GM21526 (cell line): ENCODE measurements around the gene RAPGEF5.
"Not testable (repeated sequence)": the region's sequence is repeated elsewhere in the genome, so short reads cannot be mapped to it uniquely, and the experiment has no call there.

ENCODE experiments used
- ATAC-seq: cut with Tn5 transposase; IDR thresholded peaks from one replicate; pipeline ENCODE4 v1.9.1; 2021; ENCODE audit warnings: moderate library complexity; ENCODE audit not compliant: unreplicated experiment, low FRiP score

Gene RAPGEF5

DNA sequence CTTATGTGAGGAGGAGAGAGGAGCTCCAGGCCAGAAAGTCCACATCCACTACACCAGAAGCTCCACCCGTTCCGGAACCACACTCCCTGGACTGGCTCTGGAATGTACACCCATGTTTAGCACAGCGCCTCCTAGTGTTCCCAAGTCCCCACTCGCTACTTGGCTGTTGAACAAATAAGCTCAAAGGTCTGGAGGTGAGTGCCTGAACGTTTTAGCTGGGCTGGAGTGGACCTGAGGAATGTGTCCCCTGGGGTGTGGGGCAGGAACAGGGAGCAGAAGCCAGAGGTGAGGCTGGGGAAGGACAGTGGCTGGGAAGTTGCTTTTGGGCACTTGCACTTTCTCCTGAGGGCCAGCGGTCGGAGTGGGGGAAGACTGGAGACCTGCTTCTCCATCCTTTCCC lies 247.2 kb downstream of the RAPGEF5 start:
- no peak for ATAC-seq

DNA sequence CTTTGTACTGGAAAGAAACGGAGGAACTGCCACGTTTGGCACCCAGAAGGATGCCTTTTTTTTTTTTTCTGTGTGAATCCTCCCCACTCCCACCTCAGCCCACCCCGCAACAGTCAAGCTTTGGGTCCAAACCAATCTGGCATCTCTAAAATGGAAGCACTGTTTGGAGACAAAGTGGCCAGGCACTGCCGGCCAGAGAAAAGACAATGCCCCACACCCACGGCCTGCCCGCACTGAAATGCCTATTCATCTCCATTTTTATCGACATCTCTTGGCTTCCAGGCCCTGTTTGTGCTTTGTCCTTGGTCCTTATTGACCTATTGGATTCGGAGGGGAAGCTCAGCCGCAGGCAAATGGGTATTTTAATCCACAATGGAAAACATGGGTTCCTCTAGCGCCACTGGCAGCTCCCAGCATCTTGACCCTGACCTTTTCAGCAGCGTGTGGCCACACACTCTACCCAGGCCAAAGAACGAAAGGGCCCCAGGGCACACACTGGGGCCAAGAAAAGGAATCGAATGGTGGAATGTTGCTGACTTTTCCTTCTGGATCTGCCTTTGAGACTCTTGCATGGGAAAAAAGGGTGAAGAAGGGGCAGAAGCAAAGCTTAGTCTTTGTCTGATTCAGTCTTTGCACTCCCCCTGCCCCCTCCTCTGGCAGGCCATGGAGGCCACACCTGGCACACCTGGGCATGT lies 248.7 kb downstream of the RAPGEF5 start:
- no peak for ATAC-seq

DNA sequence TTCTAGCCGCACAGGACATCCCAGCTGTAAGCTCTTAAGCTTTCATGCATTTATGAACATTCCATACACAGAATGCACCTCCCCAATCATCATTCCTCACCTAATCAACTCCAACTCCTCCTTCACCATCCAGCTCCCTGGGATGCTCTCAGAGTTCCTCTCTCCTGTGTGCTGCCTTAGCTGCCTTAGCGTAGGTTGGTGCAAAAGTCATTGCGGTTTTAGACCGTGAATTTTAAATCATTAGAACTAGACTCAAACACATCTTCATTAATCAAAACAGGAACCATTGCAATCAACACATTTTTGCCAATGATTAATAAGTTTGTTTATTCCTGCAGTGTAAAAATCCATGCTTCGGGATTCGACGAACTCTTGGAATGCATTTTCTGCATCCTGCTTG lies 251.4 kb downstream of the RAPGEF5 start:
- no peak for ATAC-seq

DNA sequence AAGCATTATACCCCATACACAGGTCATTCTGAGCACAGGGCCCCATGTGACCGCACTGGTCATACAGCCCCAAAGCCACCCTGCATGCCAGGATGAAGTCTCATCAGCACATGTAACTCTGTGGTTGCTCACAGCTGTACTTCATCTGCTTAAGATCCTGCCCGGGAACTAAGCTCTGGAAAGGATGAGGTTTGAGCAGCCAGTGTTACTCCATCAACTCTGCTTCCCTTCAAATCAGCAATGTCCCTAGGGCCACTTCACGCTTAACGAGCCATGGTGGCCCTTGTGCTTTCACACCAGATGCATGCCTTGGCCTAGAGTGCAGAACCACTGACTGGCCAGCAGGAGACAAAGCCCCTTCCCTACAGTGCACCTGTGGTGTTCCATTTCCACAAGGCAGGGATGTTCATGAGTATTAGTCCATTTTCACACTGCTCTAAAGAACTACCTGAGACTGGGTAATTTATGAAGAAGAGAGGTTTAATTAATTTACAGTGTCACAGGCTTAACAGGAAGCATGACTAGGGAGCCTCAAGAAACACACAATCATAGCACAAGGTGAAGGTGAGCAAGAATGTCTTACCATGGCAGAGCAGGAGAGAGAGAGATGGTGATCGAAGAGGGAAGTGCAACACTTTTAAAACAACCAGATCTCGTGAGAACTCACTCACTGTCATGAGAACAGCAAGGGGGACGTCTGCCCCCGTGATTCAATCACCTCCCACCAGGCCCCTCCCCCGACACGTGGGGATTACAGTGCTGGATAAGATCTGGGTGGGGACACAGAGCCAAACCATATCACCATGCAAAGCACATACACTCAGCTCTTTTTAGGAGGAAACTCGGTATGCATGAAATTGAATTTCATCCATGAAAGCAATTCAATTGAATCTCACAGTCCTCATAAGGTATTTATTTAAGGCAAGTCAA lies 262.3 kb downstream of the RAPGEF5 start:
- no peak for ATAC-seq

DNA sequence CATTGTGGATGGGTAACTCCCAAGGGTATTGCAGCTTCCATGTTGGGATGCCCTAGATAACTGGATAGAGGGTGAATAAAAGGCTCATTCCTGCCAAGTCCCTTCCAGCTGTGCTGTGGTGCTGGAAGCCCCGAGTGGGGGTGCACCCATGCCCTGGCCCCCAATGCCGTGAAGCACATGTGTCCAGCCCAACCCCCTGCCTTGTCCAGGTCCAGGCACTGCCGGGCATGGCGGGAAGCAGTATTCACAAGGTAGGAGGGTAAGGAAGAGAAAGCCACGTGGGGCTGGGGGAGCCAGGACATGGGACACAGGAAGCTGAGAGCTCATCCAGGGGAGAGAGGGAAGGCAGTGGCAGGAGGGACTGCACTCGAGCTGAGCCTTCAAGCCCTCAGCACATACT lies 263.0 kb downstream of the RAPGEF5 start:
- ATAC-seq: no peak

DNA sequence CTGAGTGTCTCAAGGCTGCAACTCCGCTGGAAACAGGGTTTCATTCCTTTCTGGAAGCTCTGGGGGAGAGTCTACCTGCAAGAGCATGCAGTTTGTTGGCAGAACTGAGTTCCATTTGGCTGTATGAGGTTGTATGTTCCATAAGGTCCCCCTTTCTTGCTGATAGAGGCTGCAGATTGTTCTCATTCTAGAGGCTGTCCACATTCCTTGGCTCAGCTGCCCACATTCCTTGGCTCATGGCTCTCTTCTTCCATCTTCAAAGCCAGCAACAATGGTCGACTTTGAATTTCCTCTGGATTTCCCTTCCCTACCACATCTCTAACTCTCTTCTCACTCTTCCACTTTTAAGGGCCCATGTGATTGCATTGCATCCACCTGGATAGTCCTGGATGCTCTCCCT lies 264.0 kb downstream of the RAPGEF5 start:
- ATAC-seq: no peak

DNA sequence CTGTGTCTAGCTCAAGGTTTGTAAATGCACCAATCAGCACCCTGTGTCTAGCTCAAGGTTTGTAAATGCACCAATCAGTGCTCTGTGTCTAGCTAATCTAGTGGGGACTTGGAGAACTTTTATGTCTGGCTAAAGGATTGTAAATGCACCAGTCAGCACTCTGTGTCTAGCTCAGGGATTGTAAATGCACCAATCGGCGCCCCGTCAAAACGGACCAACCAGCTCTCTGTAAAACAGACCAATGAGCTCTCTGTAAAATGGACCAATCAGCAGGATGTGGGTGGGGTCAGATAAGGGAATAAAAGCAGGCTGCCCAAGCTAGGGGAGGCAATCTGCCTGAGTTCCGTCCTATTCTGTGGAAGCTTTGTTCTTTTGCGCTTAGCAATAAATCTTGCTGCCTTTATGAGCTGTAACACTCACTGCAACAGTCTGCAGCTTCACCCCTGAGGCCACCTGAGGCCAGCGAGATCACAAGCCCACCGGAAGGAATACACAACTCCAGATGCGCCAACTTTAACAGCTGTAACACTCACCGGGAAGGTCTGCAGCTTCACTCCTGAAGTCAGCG lies 265.9 kb downstream of the RAPGEF5 start:
- not testable (repeated sequence) for ATAC-seq

DNA sequence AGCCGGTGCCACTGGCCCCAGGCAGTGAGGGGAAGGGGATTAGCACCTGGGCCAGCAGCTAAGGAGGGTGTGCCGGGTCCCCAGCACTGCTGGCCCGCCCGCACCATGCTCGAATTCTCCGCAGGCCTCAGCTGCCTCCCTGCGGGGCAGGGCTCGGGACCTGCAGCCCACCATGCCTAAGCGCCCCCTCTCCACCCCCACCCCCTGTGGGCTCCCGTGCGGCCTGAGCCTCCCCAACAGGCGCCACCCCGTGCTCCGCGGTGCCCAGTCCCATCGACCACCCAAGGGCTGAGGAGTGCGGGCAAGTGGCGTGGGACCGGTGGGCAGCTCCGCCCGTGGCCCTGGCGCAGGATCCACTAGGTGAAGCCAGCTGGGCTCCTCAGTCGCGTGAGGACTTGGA lies 266.4 kb downstream of the RAPGEF5 start:
- ATAC-seq: no peak

DNA sequence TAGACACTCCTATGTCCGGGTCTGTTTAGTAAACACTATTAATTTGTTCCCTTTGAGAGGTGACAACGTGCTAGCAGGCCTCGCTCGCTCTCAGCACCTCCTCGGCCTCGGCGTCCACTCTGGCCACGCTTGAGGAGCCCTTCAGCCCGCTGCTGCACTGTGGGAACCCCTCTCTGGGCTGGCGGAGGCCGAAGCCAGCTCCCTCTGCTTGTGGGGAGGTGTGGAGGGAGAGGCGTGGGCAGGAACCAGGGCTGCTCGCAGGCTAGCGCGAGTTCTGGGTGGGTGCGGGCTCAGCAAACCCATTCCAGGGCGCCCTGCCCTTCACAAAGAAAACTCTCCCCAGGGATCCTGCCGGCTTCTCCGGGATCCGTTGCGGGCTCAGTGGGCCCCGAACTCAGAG lies 266.8 kb downstream of the RAPGEF5 start:
- ATAC-seq: no peak

DNA sequence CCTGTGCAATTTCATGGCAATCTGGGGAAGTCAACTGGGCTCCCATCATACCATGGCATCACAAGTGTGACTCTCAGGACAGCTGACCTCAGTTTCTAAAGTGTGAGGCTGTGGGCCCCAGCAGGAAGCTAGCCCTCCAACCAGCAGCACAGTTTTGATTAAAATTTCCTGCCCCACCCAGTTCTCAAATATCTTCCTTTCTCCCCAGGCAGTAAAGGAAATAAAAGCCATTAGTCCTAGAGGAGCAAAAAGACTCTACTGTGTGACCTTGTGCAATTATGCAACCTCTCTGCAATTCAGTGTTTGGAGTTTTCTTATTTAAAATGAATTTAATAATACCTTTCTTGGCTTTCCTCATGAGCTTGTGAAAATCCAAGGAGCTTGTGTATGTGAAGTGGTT lies 268.1 kb downstream of the RAPGEF5 start:
- no peak for ATAC-seq

DNA sequence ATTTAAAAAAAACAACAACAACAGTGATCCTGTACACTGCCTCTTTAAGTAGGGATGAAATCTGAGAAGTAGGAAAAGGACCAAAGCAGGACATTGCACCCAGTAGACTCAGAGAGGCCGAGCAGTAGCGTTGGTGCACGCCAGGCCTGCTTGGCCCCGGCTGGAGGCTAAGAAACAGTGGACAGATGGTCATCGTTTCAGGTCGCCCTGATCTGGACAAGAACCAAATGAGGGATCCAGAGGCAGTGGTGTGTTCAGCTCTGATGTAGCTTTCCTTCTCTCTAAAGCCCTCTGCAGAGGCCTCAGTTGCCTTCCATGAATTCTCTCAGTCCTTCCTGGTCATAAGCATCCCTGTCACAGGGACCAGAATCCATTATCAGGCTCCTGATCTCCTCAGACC lies 269.1 kb downstream of the RAPGEF5 start:
- ATAC-seq: no peak

DNA sequence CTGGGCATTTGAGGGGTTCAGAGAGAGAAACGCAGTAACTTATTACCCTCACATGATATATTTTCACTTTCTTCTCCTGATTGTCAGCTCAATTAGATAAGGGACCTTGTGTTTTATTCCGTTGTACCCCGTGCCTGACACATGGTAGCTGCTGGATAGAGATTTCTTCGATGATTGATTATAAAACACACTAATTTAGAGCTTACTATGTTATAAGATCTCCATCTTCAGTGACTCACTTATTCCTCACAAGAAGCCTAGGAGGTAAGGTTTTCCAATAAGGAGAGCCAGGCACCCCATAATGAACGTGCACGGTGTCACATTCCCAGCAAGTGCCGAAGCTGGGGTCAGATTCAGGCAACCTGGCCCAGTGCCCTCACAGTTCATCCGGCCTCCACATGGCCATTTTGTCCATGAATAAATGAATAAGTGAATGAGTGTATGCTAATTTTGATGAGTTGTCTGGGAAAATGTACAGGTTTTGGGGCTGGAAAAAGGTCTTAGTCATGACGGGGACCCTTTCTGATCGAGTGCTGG lies 273.2 kb downstream of the RAPGEF5 start:
- peak; percentile 7 for ATAC-seq

DNA sequence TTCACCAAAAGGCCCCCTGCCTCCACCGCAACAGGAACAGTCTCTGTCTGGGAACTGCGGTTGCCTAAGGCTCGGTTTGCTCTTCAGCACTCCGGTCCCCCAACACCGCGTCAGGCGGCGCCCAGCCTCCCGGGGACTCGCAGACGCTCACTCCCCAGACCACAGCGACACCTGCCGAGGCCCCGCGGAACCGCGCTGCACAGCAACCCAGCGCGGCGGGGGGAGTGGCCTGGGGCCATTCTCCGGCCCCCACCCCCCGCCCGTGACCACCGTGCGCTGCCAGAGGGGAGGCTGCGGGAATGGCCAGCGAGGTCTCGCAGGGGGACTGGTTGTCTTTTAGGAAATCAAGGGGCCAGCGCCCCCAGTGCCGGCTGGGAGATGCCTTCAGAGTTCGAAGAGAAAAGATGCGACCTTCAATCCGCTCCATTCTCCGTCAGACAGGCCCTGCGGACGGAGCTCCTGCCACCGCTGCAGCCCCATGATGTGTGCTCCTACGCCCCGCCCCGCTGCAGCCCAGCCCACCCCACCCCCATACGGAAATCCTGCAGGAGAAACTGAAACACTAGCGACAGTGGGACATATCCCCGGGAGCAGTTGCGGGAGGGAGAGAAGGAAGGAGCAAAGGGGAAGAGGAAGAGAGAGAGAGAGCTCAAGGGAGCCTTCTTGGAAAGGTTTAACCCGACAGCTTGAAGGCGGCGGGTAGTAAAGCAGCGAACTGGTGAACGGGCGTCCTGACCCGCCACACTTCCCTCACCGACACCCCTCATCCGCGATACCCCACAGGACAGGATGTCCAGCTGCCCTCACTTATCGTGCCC lies 273.9 kb downstream of the RAPGEF5 start:
- peak; percentile 99 for ATAC-seq

DNA sequence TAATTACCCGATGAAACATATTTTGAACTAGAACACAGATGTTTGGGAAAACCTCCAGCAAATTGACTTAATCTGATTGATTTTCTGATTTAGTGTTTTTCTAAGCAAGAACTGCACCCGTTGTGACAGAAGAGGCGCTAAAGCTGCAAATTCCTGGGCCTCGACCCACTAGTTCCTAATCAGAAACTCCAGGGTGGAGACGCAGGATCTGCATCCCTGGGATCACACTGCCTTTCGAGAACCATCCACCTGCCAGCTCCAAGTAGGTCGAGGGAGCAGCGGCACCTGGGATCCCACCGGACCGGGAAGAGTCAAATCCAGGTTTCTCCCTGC lies 274.4 kb downstream of the RAPGEF5 start:
- ATAC-seq: no peak

DNA sequence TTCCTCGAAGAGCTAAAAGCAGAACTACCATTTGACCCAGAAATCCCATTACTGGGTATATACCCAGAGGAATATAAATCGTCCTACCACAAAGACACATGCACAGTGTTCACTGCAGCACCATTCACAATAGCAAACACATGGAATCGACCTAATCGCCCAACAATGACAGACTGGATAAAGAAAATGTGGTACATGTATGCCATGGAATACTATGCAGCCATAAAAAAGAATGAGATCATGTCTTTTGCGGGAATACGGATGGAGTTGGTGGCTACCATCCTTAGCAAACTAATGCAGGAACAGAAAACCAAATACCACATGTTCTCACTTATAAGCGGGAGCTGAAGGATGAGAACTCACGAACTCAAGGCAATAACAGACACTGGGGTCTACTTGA lies 276.7 kb downstream of the RAPGEF5 start:
- ATAC-seq: not testable (repeated sequence)

DNA sequence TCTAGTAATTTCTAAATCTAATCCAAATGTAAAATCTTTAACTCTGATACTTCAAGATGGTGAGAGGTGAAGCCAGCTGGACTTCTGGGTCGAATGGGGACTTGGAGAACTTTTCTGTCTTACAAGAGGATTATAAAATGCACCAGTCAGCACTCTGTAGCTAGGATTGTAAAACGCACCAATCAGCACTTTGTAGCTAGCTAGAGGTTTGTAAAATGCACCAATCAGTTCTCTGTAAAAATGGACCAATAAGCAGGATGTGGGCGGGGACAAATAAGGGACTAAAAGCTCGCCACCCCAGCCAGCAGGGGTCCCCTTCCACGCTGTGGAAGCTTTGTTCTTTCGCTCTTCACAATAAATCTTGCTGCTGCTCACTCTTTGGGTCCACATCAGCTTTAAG lies 278.1 kb downstream of the RAPGEF5 start:
- not testable (repeated sequence) for ATAC-seq

DNA sequence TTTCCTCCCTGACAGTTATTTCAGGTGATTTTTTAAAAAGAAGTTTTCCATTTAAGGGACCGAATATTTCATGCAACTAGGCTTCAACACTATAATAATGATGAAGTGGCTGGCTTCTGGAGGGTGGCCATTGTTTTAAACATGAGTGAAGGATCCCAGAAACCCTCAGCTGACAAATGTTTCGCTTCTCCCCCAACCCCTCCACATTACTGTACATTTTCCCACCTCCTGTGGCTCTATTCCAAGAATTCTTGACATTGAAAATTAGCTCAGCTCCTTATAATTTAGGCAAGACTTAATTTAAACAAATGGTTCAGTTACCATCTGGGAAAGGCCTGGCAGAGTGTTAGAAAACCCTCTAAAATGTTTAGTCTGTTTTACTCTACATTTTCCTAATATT lies 281.4 kb downstream of the RAPGEF5 start:
- no peak for ATAC-seq

DNA sequence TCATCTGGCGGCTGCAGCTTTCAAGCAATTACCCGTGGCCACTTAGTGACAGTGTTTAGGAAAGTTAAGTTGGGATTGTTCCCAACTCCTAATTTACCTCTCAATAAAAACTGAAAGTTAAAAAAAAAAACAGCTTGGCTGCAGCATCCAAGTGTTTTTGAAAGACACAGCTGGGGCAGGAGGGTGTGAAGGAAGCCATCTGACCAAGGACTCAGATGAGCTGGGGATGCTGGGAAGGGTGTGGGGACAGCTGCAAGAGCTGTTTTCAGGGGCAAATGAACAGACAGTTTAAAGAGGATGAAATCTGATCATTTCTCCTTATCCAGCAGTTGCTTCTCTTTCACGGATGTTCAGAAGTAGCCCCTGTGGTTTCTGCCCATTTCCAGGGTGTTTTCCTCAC lies 282.1 kb downstream of the RAPGEF5 start:
- no peak for ATAC-seq
